ENCODE data around the gene ABCA7.

- TF ChIP-seq CTCF (IDR thresholded peaks at IDR 0.05) (no peak), POLR2A (IDR thresholded peaks at IDR 0.05) (no peak)
Observed at GRCh38 chr19:1066251-1066747, 26.4 kb downstream of the ABCA7 start.

All from testis (tissue), 2 donors.